Parathyroid adenoma (tissue), 2 donors: ENCODE data around the gene PDE4D.
A peak's percentile ranks its signal among the peaks of the same experiment; 100 is the strongest.

Experiments
- H2AFZ ChIP-seq: fragments of 300-600 bp; sonication (generic); one replicate; pipeline ENCODE4 v1.7.0; 2017; ENCODE audit warnings: antibody characterized with exemption, mild to moderate bottlenecking
- H3K27ac ChIP-seq: fragments of 300-600 bp; sonication (generic); one replicate; pipeline ENCODE4 v1.7.0; 2017
- H3K27me3 ChIP-seq: fragments of 300-600 bp; sonication (generic); one replicate; pipeline ENCODE4 v1.7.0; 2017; ENCODE audit warnings: low read length; ENCODE audit not compliant: control insufficient read depth, insufficient read depth
- H3K36me3 ChIP-seq: fragments of 300-600 bp; sonication (generic); one replicate; pipeline ENCODE4 v1.7.0; 2017; ENCODE audit warnings: low read length; ENCODE audit not compliant: control insufficient read depth, insufficient read depth
- H3K4me1 ChIP-seq: fragments of 300-600 bp; sonication (generic); one replicate; pipeline ENCODE4 v1.7.0; 2017; ENCODE audit warnings: control low read depth
- H3K4me2 ChIP-seq: fragments of 300-600 bp; sonication (generic); one replicate; pipeline ENCODE4 v1.7.0; 2017; ENCODE audit warnings: low read length
- H3K4me3 ChIP-seq: fragments of 300-600 bp; sonication (generic); one replicate; pipeline ENCODE4 v1.7.0; 2017; ENCODE audit warnings: low read depth, low read length
- H3K79me2 ChIP-seq: fragments of 300-600 bp; sonication (generic); one replicate; pipeline ENCODE4 v1.7.0; 2017; ENCODE audit warnings: control low read depth
- H3K9ac ChIP-seq: fragments of 300-600 bp; sonication (generic); one replicate; pipeline ENCODE4 v1.7.0; 2017; ENCODE audit warnings: mild to moderate bottlenecking
- H3K9me3 ChIP-seq: fragments of 300-600 bp; sonication (generic); one replicate; pipeline ENCODE4 v1.7.0; 2017; ENCODE audit warnings: low read length; ENCODE audit not compliant: control insufficient read depth
- TF ChIP-seq, protein P1 (sequence below): fragments of 300-600 bp; sonication (generic); IDR thresholded peaks from one replicate; pipeline ENCODE4 v1.7.0; 2017; ENCODE audit warnings: antibody characterized with exemption, mild to moderate bottlenecking
- donor health status: primary hyperparathyroidism.

The PDE4D gene

DNA sequence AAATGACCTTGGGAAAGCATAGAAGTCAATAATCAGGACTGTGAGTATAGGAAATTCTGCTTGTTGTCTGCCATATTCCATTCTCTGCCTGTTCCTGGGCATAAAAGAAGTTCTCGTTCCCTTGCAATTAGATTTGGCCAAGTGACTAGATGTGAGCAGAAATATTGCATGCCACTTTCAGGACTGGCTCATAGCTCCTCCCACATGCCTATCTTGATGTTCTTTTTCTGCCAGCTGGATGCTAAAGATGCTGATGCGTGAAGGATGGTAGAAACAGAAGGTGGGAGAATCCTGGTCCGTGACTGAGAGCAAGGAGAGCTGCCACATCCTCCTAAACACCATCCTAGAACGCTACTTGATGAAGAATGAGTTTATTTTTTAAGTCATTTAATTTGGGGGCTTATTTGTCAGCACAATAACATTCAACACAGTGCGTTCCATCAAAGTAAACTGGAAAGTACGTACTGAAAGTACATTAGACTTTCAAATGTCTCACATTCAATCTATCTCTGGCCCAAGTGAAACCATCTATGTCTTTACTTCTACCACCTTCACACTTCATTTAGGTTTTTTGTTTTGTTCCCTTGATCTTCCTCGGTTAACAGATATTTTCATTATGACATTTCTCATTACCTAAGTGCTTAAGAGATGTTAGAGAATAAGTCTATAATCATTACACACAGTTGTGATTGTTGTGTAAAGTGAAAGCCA lies 662.1 kb downstream of the PDE4D start:
- TF ChIP-seq, protein P1, sequence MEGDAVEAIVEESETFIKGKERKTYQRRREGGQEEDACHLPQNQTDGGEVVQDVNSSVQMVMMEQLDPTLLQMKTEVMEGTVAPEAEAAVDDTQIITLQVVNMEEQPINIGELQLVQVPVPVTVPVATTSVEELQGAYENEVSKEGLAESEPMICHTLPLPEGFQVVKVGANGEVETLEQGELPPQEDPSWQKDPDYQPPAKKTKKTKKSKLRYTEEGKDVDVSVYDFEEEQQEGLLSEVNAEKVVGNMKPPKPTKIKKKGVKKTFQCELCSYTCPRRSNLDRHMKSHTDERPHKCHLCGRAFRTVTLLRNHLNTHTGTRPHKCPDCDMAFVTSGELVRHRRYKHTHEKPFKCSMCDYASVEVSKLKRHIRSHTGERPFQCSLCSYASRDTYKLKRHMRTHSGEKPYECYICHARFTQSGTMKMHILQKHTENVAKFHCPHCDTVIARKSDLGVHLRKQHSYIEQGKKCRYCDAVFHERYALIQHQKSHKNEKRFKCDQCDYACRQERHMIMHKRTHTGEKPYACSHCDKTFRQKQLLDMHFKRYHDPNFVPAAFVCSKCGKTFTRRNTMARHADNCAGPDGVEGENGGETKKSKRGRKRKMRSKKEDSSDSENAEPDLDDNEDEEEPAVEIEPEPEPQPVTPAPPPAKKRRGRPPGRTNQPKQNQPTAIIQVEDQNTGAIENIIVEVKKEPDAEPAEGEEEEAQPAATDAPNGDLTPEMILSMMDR, result no peak
- Histone ChIP-seq H3K27me3 (no peaks in the 10 kb centered on the region), H3K79me2 (no peaks in the 10 kb centered on the region), H3K4me1 (no peaks in the 10 kb centered on the region), H3K36me3 (no peaks in the 10 kb centered on the region), H2AFZ (no peak overlapping the region), H3K27ac (no peak overlapping the region), H3K9ac (no peak overlapping the region), H3K9me3 (no peaks in the 10 kb centered on the region), H3K4me2 (no peak overlapping the region), H3K4me3 (no peak overlapping the region)

DNA sequence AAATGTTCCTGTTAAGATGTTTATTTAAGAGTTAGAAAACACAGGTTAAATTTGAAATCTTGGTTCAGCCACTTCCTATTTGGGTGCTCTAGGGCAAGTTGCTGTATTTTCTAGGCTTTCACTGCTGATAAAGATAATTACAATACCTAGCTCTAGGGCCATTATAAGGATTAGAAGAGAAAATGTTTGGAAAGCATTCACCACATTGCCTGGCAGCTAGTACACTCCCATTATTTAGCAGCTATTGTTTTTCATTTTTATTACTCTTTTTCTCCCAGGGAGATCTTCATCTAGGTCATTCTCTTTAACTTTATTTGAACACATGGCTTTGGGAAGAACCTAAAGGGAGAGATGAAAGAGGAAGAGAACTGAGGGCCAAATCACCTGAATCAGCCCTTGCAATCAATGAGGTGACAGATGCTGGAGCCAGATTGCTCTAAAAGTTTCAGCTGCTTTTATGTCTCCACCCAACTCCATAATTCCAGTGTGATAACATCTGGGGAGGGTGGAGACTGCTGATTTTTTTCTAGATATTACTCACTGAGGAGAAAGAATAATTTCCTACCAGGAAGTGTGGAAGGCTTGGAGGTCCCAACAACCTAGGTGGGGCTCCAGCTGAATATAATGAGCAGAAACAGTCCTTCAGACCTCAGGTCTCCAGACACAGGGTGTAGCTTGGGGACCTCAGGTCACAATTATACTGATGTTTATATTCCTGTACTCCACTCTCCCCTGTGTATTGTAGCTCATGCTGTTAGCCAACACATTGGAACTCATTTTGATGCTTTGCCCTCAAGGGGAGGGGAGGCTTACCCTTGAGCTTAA lies 670.6 kb downstream of the PDE4D start:
- TF ChIP-seq, protein P1, result no peak
- Histone ChIP-seq H3K36me3 (no peaks in the 10 kb centered on the region), H3K27me3 (no peaks in the 10 kb centered on the region), H3K79me2 (no peaks in the 10 kb centered on the region), H2AFZ (no peak overlapping the region), H3K4me2 (no peak overlapping the region), H3K9ac (no peak overlapping the region), H3K9me3 (no peaks in the 10 kb centered on the region), H3K4me3 (no peak overlapping the region), H3K27ac (no peak overlapping the region), H3K4me1 (peaks cover 3% of the 10 kb centered on the region)

DNA sequence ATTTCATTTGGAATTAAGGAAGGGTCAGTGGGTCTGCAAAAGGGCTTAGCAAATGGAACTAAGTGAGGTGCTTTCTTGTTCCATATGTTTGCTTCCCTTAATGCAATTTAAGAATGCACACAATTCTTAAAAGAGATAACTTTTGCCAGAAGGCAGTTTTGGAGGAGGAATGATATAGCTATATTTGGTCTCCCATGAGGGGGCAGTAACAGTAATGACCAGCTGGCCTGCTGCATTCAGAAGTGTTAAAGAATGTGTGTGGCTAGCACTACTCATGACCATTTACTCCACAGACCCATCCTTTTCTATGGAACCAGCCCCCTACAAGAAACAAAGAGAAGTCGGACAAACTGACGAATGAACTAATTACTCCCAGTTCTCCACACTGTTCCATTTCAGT lies 671.8 kb downstream of the PDE4D start:
- Histone ChIP-seq H3K4me3 (no peak overlapping the region), H3K27ac (no peak overlapping the region)

DNA sequence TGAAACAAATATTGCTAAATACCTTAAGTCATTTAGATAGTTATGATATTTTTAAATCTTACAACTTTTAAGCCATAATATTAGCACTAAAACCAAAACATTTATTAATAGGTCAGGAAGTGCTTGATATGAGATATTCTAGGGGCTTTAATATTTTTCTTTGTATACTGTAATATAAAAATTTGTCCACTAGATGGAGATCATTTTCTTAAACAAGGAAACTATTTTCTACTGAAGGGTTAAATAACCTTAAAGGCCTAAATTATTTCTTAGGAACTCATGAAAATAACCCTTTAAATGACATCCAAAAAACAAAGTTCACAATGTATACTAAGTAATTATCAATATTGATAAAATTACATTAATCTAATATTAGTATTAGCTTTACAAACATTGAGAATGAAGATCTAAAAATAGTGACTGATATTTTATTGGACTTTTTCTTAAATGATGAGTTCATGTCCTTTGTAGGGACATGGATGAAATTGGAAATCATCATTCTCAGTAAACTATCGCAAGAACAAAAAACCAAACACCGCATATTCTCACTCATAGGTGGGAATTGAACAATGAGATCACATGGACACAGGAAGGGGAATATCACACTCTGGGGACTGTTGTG lies 675.0 kb downstream of the PDE4D start:
- Histone ChIP-seq H3K27ac (no peak overlapping the region), H3K36me3 (no peaks in the 10 kb centered on the region), H3K9me3 (no peaks in the 10 kb centered on the region), H3K27me3 (no peaks in the 10 kb centered on the region), H3K4me3 (no peak overlapping the region), H3K4me1 (peaks cover 3% of the 10 kb centered on the region), H3K79me2 (no peaks in the 10 kb centered on the region), H2AFZ (no peak overlapping the region), H3K9ac (no peak overlapping the region), H3K4me2 (no peak overlapping the region)
- TF ChIP-seq, protein P1, result peak; percentile 32

More for the DNA sequence above, 671.8 kb downstream of the PDE4D start:
- TF ChIP-seq, protein P1, result no peak
- peaks cover 3% of the 10 kb centered on the region for H3K4me1 ChIP-seq
- H3K9ac ChIP-seq, result no peak overlapping the region
- no peak overlapping the region for H3K4me2 ChIP-seq
- H3K9me3 ChIP-seq, result no peaks in the 10 kb centered on the region
- no peaks in the 10 kb centered on the region for H3K79me2 ChIP-seq
- H3K36me3 ChIP-seq, result no peaks in the 10 kb centered on the region
- no peak overlapping the region for H2AFZ ChIP-seq
- no peaks in the 10 kb centered on the region for H3K27me3 ChIP-seq
